A673 (cell line): ENCODE results near the gene PGRMC2. TPM values are rescaled to one million over a fixed set of nuclear protein-coding genes. Genes with fewer than 3 reads are reported as not detected.

Experiments
- BruUV-seq: library from RNA; stranded (reverse); fragments of 400-500 nt; replicated peaks from 2 replicates; lab custom pipeline; 2021; lab: Mats Ljungman, UMichigan
- CTCF ChIA-PET: fragments of 300-600 bp; sonication (Branson Sonifier 250); formaldehyde crosslinking; loops from one replicate; lab custom pipeline; 2022; ENCODE audit warnings: antibody characterized with exemption; lab: Charles Lee
- POLR2A ChIA-PET: fragments of 300-600 bp; sonication (Branson Sonifier 250); formaldehyde crosslinking; loops from one replicate; lab custom pipeline; 2022; ENCODE audit warnings: antibody characterized with exemption; ENCODE audit not compliant: low non-redundant PET; lab: Charles Lee
- DNase-seq: peaks from one replicate; pipeline ENCODE4 v3.0.0-alpha.2; 2015; ENCODE audit warnings: low spot score
- H3K27ac ChIP-seq: fragments of 200-600 bp; sonication (generic); 2 replicates; pipeline ENCODE4 v1.5.1; 2016; ENCODE audit warnings: mixed run types, low read depth, mild to moderate bottlenecking, mixed read lengths, antibody characterized with exemption, low read length; ENCODE audit not compliant: poor library complexity, severe bottlenecking
- H3K27me3 ChIP-seq: fragments of 200-600 bp; sonication (generic); replicated peaks from 2 replicates; pipeline ENCODE4 v1.6.1; 2017; ENCODE audit warnings: mixed run types, low read depth, mild to moderate bottlenecking, mixed read lengths, antibody characterized with exemption, low read length; ENCODE audit not compliant: insufficient read depth, poor library complexity
- H3K36me3 ChIP-seq: fragments of 200-600 bp; sonication (generic); 2 replicates; pipeline ENCODE4 v1.6.1; 2016; ENCODE audit warnings: mixed run types, mild to moderate bottlenecking, mixed read lengths, antibody characterized with exemption, low read length; ENCODE audit not compliant: insufficient read depth, poor library complexity, severe bottlenecking
- H3K4me1 ChIP-seq: fragments of 200-600 bp; sonication (generic); 2 replicates; pipeline ENCODE4 v1.6.1; 2017; ENCODE audit warnings: mixed run types, mild to moderate bottlenecking, mixed read lengths, antibody characterized with exemption, low read length; ENCODE audit not compliant: insufficient read depth, poor library complexity, severe bottlenecking
- H3K4me3 ChIP-seq: fragments of 200-600 bp; sonication (generic); 2 replicates; pipeline ENCODE4 v1.5.1; 2016; ENCODE audit warnings: low read depth, mixed run types, mild to moderate bottlenecking, mixed read lengths, low read length; ENCODE audit not compliant: poor library complexity, severe bottlenecking
- H3K9me3 ChIP-seq: fragments of 200-600 bp; sonication (generic); 2 replicates; pipeline ENCODE4 v1.6.1; 2016; ENCODE audit warnings: mixed run types, low read depth, mild to moderate bottlenecking, mixed read lengths, antibody characterized with exemption, low read length; ENCODE audit not compliant: poor library complexity, severe bottlenecking
- EZH2 ChIP-seq: fragments of 200-600 bp; sonication (generic); IDR thresholded peaks from 2 replicates; pipeline ENCODE4 v1.6.1; 2017; ENCODE audit warnings: borderline replicate concordance, low read depth, mild to moderate bottlenecking, mixed read lengths, antibody characterized with exemption, low read length; ENCODE audit not compliant: poor library complexity, severe bottlenecking
- intact Hi-C: fragments of 100-400 bp; cut with micrococcal nuclease; formaldehyde crosslinking; loops from one replicate; pipeline ENCODE4 v1.10.0; 2022; ENCODE audit not compliant: unreplicated experiment
- total RNA-seq: library from RNA; stranded (reverse); gene quantifications from 2 replicates; pipeline ENCODE4 v1.2.3, GENCODE V29; 2021
- TF ChIP-seq, protein P1 (sequence below): fragments of 300-800, 200-600 bp; sonication (generic); conservative IDR thresholded peaks from 2 replicates; pipeline ENCODE4 v1.5.1; 2017; ENCODE audit warnings: low read depth, mild to moderate bottlenecking, antibody characterized with exemption, low read length, moderate library complexity, mixed read lengths

The PGRMC2 gene
- total RNA-seq, 1 experiment from 2014 or later: 51.7 TPM

- ChIA-PET CTCF (no interaction called here), POLR2A (no interaction called here)
- no peak overlapping the region for H3K27ac ChIP-seq
- no TSS peak for BruUV-seq
- TF ChIP-seq EZH2: no peak
- TF ChIP-seq, protein P1, sequence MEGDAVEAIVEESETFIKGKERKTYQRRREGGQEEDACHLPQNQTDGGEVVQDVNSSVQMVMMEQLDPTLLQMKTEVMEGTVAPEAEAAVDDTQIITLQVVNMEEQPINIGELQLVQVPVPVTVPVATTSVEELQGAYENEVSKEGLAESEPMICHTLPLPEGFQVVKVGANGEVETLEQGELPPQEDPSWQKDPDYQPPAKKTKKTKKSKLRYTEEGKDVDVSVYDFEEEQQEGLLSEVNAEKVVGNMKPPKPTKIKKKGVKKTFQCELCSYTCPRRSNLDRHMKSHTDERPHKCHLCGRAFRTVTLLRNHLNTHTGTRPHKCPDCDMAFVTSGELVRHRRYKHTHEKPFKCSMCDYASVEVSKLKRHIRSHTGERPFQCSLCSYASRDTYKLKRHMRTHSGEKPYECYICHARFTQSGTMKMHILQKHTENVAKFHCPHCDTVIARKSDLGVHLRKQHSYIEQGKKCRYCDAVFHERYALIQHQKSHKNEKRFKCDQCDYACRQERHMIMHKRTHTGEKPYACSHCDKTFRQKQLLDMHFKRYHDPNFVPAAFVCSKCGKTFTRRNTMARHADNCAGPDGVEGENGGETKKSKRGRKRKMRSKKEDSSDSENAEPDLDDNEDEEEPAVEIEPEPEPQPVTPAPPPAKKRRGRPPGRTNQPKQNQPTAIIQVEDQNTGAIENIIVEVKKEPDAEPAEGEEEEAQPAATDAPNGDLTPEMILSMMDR: no peak
- H3K9me3 ChIP-seq: no peaks in the 10 kb centered on the region
- no peak overlapping the region for H3K4me3 ChIP-seq
- no peaks in the 10 kb centered on the region for H3K36me3 ChIP-seq
- no peaks in the 10 kb centered on the region for H3K27me3 ChIP-seq
- no peaks in the 10 kb centered on the region for H3K4me1 ChIP-seq
- DNase-seq: no peak
- intact Hi-C loops: no loop called here
Measured at GRCh38 chr4:128234836-128235235, 52.8 kb downstream of the PGRMC2 start.

DNA sequence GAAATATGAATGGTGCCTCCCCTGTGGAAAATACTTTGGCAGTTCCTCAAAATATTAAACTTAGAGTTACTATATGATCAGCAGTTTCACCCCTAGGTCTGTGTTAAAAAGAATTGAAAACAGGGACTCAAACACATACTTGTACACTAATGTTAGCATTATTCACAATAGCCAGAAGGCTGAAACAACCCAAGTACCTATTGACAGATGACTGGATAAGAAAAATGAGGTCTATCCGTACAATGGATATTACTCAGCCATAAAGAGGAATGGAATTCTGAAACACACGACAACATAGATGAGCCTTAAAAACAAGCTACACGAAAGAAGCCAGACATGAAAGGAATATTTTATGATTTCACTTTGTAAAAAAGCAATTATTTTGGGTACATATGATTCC lies 54.9 kb downstream of the PGRMC2 start:
- ChIA-PET POLR2A (no interaction called here), CTCF (no interaction called here)
- no peak for TF ChIP-seq EZH2
- TF ChIP-seq, protein P1: no peak
- H3K9me3 ChIP-seq: no peaks in the 10 kb centered on the region
- H3K36me3 ChIP-seq: no peaks in the 10 kb centered on the region
- no peaks in the 10 kb centered on the region for H3K4me1 ChIP-seq
- intact Hi-C loops: no loop called here
- no peak for DNase-seq
- no peak overlapping the region for H3K4me3 ChIP-seq
- H3K27me3 ChIP-seq: no peaks in the 10 kb centered on the region
- H3K27ac ChIP-seq: no peak overlapping the region
- BruUV-seq: no TSS peak

- Histone ChIP-seq H3K4me1 (no peaks in the 10 kb centered on the region), H3K9me3 (no peaks in the 10 kb centered on the region), H3K27ac (no peak overlapping the region), H3K4me3 (no peak overlapping the region), H3K27me3 (no peaks in the 10 kb centered on the region), H3K36me3 (no peaks in the 10 kb centered on the region)
- peak; percentile 19 for DNase-seq
- ChIA-PET POLR2A (no interaction called here), CTCF (no interaction called here)
- BruUV-seq: no TSS peak
- TF ChIP-seq EZH2: no peak
- TF ChIP-seq, protein P1: no peak
- intact Hi-C loops: loop anchor here (10.0 kb wide), 1 partner anchor 624 kb away; no protein-coding TSS in a partner anchor
Measured at GRCh38 chr4:128228845-128229795, 58.5 kb downstream of the PGRMC2 start.
